Cerebellar cortex (tissue), 1 donor: ENCODE data around the gene FYB1.

Source experiments
- DNase-seq: peaks from one replicate; pipeline ENCODE4 v3.0.0-alpha.2; 2015; ENCODE audit warnings: low spot score

FYB1 gene

DNA sequence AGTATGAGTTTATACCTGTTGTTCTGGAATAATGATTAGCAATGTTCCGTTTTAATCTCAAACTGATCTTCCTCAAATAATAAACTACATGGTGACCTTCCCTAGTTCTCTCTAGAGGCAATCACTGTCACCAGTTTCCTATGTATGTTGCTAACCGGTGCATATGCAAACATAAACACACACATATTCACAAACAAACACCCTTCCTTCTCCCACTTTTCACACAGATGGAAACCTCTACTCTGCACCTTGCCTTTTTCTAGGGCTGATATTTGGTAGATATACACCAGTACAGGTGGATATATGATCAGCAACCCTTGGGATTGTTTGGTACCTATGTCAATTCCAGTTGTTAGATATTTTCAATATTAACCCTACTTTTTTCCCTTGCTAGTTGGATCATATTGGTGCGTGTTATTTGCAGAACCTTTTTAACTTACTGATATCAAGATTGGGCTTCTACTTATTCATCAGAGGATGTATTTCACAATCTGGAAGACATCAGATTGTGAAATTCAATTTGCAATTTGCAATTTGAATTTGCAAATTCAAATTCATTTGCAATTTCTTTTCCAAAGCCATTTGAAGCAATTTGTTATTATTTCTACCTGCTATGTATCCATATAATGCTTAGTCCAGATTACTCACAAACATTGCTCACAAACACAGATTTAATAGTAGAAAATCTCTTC, 12.6 kb downstream of the FYB1 start:
- DNase-seq, result no peak

DNA sequence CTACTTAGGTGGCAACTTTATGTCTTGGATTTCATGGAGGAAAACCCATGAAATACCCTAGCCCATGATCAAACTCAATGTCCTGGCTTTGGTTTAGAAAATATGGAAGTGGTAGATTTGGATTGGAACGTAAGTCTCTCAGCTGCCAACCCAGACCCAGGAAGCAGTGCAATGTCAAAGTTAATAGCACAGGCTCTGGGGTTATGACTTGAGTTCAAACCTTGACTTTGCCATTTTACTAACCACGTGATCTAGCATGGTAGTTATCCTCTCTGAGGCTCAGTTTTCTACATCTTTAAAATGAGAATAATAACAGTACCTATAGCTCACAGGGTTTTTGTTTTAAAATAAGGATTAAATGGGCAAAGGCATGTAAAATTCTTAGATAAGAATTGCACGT, 13.8 kb downstream of the FYB1 start:
- DNase-seq, result no peak

DNA sequence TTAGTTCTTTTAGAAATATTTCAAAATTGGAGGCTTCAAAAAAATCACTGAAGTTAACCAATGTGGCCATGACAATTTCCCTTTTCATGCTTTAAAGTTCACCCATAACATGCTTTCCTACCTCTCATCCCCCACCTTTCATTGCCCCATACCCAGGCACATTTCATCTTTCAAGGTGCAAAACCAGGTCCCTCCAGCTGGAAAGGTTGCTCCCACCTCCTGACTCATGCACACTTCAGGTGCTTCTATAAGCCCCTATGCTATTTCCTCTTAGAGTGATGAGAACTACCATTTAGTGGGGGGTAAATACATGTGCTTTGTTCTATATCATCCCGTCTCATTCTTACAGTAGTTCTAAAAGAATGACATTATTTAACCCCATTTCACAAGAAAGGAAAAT, 15.4 kb downstream of the FYB1 start:
- DNase-seq, result no peak

DNA sequence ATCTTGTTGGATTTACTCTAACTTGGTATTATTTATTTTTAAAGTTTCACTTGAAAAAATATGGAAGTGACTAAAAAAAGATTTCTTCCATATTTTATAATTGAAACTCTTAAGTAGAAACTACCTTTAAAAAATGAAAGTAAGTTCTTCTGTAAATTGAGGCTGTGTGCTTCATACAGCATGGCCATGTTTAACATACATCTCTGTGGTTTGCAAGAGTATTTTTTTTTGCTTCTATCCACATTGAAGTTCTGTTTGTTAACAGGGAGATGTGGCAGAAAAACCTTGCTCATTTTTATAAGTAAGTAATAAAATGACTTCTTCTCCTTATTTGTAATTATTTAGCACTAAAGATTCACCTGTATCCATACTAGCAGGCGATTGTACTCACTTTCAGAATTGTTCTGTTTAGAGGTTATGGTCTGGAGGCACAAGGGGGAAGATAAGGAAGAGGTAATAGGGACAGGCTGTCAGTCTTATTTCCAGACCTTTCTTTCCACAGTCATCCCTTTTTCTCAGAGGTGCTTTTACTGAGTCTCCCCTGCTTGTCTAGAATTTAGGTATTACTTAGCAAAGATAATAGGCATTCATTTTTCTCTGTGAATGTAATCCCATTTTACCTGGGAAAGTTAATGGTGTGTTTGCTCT, 16.0 kb downstream of the FYB1 start:
- DNase-seq, result no peak

DNA sequence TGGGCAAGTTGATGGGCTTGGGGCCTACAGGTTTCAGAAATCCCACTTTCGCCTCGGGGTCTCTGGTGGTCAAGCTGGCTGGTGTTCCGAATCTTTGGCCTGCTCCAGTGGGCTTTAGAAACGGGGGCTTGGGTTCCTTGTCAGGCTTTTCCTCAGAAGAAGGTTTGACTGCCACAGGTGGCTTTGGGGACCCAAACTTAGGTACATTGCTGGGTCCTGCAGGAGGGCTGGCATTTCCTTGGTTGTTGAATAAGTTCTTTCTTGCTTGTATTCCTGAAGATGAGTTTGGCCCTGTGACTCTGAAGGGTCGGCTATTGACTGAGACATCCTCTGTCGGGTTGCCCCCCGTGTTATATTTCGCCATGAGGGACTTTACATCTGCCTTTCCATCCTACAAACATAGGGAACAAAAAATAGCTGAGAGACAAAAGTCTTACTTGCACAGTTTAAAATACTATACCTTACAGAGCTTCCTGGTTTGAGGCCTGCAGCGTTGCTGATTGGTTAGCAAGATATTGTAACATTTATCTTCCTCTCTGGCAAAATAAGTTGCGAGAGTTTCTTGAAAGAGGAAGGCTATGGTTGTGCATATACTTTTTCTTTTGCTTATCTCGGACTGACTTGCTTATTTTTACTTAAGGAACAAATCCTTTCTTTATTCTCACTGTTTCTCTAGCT, 16.6 kb downstream of the FYB1 start:
- no peak for DNase-seq

DNA sequence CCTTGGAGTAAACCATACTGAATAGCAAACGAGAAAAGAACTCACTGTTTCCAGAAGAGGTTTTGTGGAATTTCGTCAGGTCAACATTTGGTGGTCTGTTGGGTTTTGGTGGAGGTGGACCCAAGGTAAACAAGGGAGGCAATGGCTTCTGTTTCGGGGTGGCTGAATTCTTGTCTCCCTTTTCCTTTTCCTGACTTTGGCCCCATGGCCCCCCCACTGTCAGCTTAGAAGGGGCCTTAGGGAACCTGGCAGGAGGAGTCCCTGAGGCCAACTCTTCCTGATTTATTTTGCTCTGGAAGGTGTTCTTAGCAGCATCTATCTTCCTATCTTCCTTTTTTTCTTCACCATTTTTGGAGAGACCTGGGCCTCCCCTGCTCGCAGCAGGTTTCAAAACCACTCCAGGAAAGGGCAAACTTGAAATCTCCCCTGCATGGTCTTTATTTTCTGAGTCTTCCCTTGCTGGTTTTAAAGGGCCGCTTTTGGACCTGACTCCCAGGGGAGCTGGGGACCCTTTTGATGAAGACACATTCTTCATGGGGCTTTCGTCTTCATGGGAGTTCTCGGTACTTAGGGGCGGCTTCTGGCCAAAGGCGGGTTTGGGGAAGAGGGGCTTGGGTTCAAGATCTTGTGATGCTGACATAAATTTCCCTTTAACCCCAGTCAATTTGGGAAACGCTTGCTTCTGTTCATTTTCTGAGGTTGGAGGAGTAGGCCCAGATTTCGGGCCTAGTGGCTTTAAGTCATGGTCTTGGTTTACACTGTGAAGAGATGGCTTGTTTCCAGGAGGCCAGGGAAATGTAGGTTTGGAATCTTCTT, 17.4 kb downstream of the FYB1 start:
- DNase-seq, result no peak

DNA sequence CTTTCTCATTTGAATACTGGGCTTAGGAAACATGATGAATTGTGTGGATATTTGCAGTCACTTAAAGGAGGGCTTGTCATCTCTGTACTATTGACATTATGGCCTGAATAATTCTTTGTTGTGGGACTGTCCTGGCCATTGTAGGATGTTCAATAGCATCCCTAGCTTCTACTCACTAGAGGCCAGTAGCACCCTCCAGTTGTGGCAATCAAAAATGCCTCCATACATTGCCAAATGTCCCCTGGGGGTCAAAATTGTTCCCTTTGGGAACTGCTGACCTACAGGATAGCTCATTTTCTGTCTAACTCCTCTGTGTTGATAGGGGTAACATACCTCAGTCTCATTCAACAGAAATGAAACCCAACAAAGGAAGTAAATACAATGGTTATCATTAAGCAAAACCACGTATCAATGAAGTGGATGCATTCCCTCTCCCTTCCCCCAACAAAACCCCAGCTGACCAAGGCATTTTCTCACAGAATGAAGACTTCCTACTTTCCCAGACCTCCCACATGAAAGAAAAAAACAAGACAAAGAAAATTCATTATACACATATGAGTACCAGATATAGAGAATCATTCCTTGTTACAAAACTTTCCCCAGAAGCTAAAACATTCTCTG, 18.1 kb downstream of the FYB1 start:
- DNase-seq, result no peak

DNA sequence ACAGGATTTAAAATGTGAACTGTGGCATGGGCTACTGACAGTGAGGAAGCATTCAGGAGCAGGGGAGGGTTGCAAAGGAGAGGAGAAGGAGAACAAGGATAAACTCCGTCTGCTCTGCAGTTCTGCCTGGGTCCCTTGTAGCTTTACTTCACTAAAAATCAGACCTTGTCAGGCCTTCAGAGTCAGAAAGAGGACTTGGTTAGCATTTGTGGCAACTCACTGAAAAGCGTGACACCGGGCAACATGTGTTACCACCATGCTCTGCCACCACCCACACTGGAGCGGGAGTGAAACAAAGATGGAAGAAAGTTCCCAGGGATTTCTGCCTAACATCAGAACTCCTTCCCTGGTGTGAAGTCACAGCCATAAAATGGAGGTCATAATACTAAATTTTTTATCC, 19.3 kb downstream of the FYB1 start:
- DNase-seq, result no peak

DNA sequence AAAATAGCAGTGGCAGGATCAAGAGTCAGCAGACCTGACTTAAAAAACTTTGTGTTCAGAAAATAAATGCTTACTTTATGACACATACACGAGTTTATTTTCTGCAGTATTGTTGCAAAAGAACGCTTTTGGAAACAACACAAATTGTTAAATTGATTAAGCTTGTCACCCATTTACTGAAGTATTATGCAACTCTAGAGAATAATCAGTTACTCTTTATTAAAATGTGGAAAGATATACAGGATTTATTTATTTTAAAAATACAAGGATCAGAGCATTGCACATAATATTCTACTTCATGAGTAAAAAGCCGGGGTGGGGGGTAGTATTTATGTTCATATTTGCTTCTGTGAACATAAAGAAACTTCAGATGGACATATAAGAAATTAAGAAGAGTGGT, 20.0 kb downstream of the FYB1 start:
- no peak for DNase-seq

DNA sequence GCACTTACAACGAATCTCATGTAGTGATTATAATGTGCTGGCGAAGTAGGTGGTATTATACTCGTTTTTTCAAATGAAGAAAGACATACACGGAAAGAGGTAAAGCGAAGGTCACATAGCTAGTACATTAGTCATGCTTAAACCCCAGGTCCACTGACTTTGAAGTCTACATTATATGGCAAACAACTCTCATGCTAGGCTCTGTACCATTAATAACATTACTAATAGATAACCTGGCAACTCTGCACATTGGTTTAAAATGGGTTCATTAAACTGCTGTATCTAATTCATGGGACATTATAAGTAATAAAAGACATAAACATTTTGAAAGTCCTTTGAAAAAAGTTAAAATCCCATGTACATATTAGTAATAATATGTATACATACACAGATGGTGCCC, 21.2 kb downstream of the FYB1 start:
- DNase-seq, result no peak

DNA sequence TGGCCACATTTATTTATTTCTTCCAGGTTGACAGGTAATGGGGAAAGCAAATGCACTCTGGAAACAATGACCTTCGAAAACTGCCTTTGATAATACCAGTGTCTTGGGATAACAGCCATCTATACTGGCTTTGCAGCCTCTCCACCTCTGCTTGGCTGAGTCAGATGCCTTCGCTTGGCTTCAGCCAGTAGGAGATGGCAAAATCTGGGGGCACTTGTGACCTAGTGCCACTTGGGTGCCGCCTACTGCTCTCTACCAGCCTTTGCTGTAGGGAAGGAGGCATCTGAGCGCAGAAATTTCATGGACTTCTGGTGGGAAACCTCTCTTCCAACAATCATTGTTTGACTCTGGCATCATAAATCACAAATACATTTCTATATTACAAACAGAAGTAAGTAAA, 21.8 kb downstream of the FYB1 start:
- no peak for DNase-seq

DNA sequence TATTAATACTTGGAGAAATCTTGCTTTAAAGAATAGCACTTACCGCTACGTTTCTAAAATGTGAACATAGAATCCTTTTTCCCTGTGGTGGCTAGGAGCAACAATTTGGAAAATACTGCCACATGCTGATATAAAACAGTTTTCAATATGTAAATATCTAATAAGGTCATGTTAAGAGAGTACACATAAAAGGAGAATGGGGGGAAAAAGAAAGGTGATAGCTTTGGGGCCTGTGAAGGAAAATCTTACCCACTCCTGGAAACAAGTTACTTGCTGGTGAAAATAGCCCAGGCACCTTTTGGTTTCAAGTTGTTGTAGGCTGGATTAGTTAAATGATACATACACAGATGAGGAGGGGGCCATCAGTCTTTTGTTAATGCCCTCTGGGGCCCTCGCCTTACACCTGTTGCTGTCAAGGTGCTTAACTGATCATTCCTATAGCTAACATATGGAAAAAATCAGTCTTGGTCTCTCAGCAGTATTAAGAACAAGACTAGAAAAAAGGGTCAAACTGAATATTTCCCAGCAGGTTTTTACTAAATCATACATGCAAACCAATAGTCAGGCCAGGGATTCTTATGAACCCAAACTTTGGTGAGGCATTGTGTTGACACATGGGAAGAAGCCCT, 24.1 kb downstream of the FYB1 start:
- no peak for DNase-seq

DNA sequence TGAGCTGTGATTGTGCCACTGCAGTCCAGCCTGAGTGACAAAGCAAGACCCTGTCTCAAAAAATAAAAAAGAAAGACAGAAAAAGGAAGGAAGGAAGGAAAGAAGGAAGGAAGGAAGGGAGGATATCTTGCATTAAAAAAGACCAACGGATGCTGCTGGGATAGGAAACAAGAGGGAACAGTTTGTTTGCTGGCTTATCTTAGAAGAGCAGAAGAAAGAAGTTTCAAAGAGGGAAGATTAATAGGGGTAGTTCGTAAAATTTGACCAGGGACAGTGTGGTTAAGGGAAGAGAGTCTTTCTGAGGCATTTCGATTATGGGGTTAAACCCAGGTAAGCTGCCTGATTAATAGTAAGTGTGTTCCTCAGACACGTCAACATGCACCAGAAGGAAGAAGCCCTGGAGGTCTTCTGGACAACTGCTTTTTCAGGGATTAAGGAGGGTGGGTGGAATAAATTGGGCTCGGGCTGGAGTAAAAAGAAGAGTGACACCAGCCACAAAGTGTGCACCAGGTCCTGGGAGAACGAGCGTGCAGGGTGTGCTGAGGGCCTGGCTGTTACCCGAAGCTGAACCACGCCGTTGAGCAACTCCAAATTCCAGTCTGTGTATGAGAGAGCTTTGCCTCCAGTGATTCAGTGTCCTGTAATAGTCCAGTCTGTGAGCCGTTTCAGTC, 24.8 kb downstream of the FYB1 start:
- no peak for DNase-seq

DNA sequence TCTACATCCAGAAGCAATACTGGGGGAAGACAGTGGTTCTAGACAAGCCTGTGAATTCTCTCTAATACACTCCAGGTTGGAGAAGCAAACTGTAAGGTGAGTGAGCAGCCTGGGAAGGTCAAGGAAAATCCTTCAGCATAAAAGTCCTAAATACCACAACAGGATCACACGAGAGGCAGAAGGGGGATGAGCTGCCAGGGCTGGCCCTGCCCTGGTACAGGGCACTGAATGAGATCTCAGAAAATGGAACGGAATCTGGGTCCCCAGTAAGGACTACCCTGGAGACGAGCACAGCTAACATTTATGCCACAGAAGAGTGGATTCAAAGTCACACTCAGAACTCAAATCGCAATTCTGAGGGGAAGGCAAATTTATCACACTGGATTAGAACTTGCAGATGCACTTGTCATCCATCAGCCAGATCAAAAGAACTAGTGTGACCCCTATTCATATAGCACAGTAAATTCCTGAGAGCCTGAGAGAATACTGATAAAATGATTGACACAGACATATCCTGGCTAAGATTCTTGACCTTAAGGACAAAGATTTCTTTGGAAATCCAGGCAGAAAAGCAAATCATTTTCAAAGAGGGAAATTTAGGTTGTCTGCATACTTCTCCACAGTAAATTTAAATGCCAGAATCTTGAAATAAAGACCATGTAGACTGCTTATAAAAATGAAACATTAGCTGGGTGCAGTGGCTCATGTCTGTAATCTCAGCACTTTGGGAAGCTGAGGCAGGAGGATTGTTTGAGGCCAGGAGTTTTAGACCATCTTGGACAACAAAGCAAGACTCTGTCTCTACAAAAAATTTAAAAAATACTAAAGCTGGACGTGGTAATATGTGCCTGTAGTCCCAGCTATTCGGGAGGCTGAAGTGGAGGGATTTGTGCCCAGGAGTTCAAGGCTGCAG, 25.6 kb downstream of the FYB1 start:
- no peak for DNase-seq

DNA sequence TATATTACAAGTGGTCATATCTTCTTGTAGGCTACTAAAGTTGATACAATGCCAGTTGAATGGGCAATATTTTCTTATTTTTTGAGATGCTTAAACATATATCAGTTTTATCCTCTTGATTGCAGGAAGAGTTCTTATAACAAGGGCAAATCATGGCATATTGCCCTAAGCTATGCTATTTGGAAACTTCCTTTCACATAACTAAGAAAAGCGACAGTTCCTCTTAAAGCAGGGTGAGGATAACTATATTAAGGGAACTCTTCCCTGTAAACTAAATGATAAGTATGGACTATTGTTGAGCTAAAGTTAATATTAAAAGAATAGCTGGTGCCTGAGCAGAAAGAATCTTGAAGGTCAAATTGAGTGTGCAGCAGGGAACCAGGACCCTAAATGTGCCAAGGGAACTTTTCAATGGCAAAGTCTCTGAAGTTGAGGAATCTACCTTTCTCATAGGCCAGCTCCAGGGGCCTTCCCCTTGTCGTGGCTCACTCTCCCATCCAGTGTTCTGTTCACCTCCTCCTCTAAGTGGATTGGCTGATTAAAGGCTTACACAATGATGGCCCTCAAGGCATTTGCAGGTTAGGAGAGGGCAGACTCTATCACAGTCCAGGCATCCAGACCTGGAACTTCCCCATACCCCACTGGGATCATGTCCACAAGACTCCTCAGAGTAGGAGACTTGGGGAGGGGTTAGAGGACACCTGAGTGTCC, 26.8 kb downstream of the FYB1 start:
- no peak for DNase-seq

DNA sequence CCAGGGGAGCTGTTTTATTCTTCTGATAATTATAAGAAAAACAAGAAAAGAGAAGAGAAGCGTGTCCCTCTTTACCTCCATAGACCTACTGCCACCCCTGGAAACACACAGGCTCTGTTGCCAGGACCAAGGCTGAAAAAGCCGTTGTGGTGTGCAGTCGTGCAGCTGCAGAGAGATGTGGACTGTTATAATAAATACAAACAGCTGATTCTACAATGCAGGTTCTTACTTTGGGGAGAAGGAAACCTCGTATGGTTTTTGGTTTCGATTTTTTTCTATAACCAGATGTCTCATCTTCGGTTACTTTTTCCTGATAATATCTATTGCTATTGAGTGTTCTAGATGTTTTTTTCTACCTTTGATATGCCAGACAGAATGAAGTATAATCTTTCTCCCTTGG, 28.1 kb downstream of the FYB1 start:
- no peak for DNase-seq

DNA sequence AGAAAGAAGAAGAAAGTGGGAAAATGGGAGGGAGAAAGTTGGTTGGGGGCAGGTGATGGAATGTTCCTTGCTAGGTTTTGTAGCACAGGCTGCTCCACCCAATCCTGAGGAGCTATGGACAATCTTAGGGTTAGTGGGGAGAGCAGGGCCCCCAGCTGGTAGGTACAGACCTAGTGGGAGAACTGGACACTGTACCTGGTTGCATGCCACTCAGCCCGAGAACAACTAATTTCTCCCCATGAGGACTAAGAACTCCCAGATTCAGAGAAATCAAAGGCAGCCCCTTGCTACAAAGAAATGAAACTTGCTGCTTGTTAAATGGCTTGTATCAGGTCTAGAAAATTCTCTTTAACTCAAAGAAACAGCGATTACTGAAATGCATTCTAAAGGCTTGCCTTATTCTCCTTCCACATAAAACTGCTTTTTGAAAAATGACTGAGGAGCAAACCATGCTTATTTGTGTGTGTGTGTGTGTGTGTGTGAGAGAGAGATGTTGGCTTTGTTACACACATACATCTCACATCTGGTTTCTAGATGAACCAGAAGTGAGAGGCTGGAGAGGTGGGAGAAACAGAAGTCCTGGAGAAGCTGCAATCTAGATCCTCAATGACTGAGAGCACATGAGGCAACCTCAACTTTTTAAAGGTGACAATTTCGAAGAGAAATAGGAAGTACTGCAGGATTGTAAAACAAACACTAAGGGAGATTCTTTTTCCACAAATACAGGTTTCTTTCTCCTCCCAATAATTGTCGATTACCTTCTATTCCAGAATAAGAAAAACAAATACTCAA, 28.9 kb downstream of the FYB1 start:
- DNase-seq, result no peak

DNA sequence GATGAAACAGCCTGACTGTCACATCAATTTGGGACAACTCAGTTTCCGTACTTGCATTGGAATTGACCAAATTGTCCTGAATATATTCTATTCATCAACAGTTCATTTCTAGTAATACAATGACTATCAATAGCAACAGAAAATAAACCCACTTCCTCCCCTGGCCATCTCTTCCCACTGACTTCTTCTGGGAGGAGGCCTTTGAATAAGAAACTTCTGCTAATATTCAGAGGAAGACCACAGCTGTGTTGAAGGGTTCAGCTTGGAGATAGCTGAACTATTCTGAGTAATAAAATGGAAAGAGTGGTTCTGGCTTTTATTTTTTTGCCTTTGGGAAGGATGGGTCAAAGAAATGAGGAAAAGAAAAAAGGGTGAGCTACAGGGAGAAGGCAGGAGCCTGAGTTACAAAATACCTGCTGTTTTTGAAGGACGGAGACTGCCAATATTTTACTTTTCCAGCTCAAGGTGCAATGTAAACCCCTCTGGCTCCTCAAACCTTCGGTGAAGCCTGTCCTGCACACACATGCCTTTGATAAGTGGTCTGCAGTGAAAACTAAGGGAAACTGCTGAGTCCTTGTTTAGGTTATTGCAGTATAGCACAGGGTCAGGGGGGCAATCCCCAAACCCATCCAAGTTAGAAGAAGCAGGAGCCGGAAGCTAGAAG, 29.9 kb downstream of the FYB1 start:
- no peak for DNase-seq
